ENCODE measurements around the gene PLD3. TPM values are rescaled to one million over a fixed set of nuclear protein-coding genes. Genes with fewer than 3 reads are reported as not detected.

PLD3 gene
- total RNA-seq, 1 donor from 2014 or later = 353 TPM

GRCh38 chr19:40322271-40322610 lies 26.3 kb upstream of the PLD3 start:
- no peaks in the 10 kb centered on the region for H3K4me1 Mint-ChIP-seq (ENCODE audit: low read depth)
- TF ChIP-seq CTCF (IDR thresholded peaks at IDR 0.05; ENCODE audit: unreplicated experiment) = no peak
- H3K36me3 Mint-ChIP-seq (ENCODE audit: insufficient read depth) = peaks cover 25% of the 10 kb centered on the region
- no peak overlapping the region for H3K27ac Mint-ChIP-seq
- H3K9me3 Mint-ChIP-seq (ENCODE audit: low read depth) = no peaks in the 10 kb centered on the region
- no peak for DNase-seq (ENCODE audit: low spot score, unreplicated experiment)
- no peaks in the 10 kb centered on the region for H3K27me3 Mint-ChIP-seq
- no peak overlapping the region for H3K4me3 Mint-ChIP-seq (ENCODE audit: low read depth)

GRCh38 chr19:40322951-40323615 lies 25.4 kb upstream of the PLD3 start:
- no peak for DNase-seq (ENCODE audit: low spot score, unreplicated experiment)
- H3K36me3 Mint-ChIP-seq (ENCODE audit: insufficient read depth) = peaks cover 23% of the 10 kb centered on the region
- TF ChIP-seq CTCF (IDR thresholded peaks at IDR 0.05; ENCODE audit: unreplicated experiment) = no peak
- H3K27me3 Mint-ChIP-seq = no peaks in the 10 kb centered on the region
- no peaks in the 10 kb centered on the region for H3K4me1 Mint-ChIP-seq (ENCODE audit: low read depth)
- H3K27ac Mint-ChIP-seq = no peak overlapping the region
- no peaks in the 10 kb centered on the region for H3K9me3 Mint-ChIP-seq (ENCODE audit: low read depth)
- H3K4me3 Mint-ChIP-seq (ENCODE audit: low read depth) = no peak overlapping the region

- TF ChIP-seq CTCF (IDR thresholded peaks at IDR 0.05; ENCODE audit: unreplicated experiment) = no peak
- Mint-ChIP-seq H3K36me3 (ENCODE audit: insufficient read depth) (peaks cover 20% of the 10 kb centered on the region), H3K27ac (no peak overlapping the region), H3K4me1 (ENCODE audit: low read depth) (no peaks in the 10 kb centered on the region), H3K9me3 (ENCODE audit: low read depth) (no peaks in the 10 kb centered on the region), H3K4me3 (ENCODE audit: low read depth) (no peak overlapping the region), H3K27me3 (no peaks in the 10 kb centered on the region)
- DNase-seq (ENCODE audit: low spot score, unreplicated experiment) = no peak
These were observed 24.8 kb upstream of the PLD3 start for GRCh38 chr19:40323705-40324104.

GRCh38 chr19:40326201-40326600 lies 22.3 kb upstream of the PLD3 start:
- Mint-ChIP-seq H3K27me3 (no peaks in the 10 kb centered on the region), H3K27ac (no peak overlapping the region), H3K36me3 (ENCODE audit: insufficient read depth) (peaks cover 22% of the 10 kb centered on the region), H3K4me3 (ENCODE audit: low read depth) (no peak overlapping the region), H3K9me3 (ENCODE audit: low read depth) (no peaks in the 10 kb centered on the region), H3K4me1 (ENCODE audit: low read depth) (no peaks in the 10 kb centered on the region)
- TF ChIP-seq CTCF (IDR thresholded peaks at IDR 0.05; ENCODE audit: unreplicated experiment) = no peak
- DNase-seq (ENCODE audit: low spot score, unreplicated experiment) = no peak

- no peaks in the 10 kb centered on the region for H3K9me3 Mint-ChIP-seq (ENCODE audit: low read depth)
- no peak for DNase-seq (ENCODE audit: low spot score, unreplicated experiment)
- no peak for TF ChIP-seq CTCF (IDR thresholded peaks at IDR 0.05; ENCODE audit: unreplicated experiment)
- H3K27ac Mint-ChIP-seq = no peak overlapping the region
- H3K27me3 Mint-ChIP-seq = no peaks in the 10 kb centered on the region
- no peak overlapping the region for H3K4me3 Mint-ChIP-seq (ENCODE audit: low read depth)
- no peaks in the 10 kb centered on the region for H3K4me1 Mint-ChIP-seq (ENCODE audit: low read depth)
- H3K36me3 Mint-ChIP-seq (ENCODE audit: insufficient read depth) = peaks cover 17% of the 10 kb centered on the region
These were observed 17.4 kb upstream of the PLD3 start for GRCh38 chr19:40331052-40331451.

Data from progenitor cell of endocrine pancreas (in vitro differentiated cells).